SK-N-MC (cell line): ENCODE data around the gene PANK1.

ENCODE experiments used
- DNase-seq: peaks from one replicate; pipeline ENCODE4 v3.0.0-alpha.2; 2011; ENCODE audit warnings: low read depth, low spot score
- H3K27ac ChIP-seq: fragments of 200-600 bp; sonication (generic); 2 replicates; pipeline ENCODE4 v1.5.1; 2016; ENCODE audit warnings: mixed run types
- H3K36me3 ChIP-seq: fragments of 200-600 bp; sonication (generic); 2 replicates; pipeline ENCODE4 v1.6.1; 2017; ENCODE audit warnings: antibody characterized with exemption, low read length, mixed read lengths; ENCODE audit not compliant: insufficient read depth
- H3K4me3 ChIP-seq: fragments of 200-600 bp; sonication (generic); 2 replicates; pipeline ENCODE4 v1.5.1; 2016
- H3K9ac ChIP-seq: fragments of 200-600 bp; sonication (generic); 2 replicates; pipeline ENCODE4 v1.8.0; 2017; ENCODE audit warnings: mixed run types, mixed read lengths; ENCODE audit not compliant: insufficient read length
- H3K9me3 ChIP-seq: fragments of 200-600 bp; sonication (generic); 2 replicates; pipeline ENCODE4 v1.6.1; 2017; ENCODE audit warnings: low read depth, mild to moderate bottlenecking, antibody characterized with exemption, low read length, moderate library complexity, mixed read lengths
- EZH2 ChIP-seq: fragments of 200-600 bp; sonication (generic); IDR thresholded peaks from one replicate; pipeline ENCODE4 v1.6.1; 2017; ENCODE audit warnings: antibody characterized with exemption
- FOXP2 ChIP-seq: optimal IDR thresholded peaks from 2 replicates; pipeline ENCODE3; 2011; ENCODE audit warnings: mild to moderate bottlenecking, moderate library complexity; ENCODE audit not compliant: insufficient read depth; ENCODE audit errors: extremely low read length, control extremely low read depth
- POLR2AphosphoS5 ChIP-seq: IDR thresholded peaks from 2 replicates; pipeline ENCODE4 v1.6.1; 2012; ENCODE audit warnings: mild to moderate bottlenecking, low read depth, low read length, borderline replicate concordance

The PANK1 gene

GRCh38 chr10:89644967-89645741, at the start of gene PANK1:
Gene PANK1, minus strand, starts transcription at chr10:89645242. Its CDS starts 351 bp downstream, at chr10:89644891.
- Histone ChIP-seq H3K36me3 (no peaks in the 10 kb centered on the region), H3K9me3 (no peaks in the 10 kb centered on the region), H3K4me3 (peak within 1 kb of the TSS; percentile 85), H3K27ac (peak within 1 kb of the TSS; percentile 4; the same call in 1 of the 2 replicates), H3K9ac (peak within 1 kb of the TSS; percentile 62)
- TF ChIP-seq EZH2 (no peak), POLR2AphosphoS5 (peak; percentile 74; the same call in 1 of the 2 replicates)
- DNase-seq = no peak

- no peak for DNase-seq
- TF ChIP-seq FOXP2 = no peak
- no peak for TF ChIP-seq POLR2AphosphoS5
- no peak for TF ChIP-seq EZH2
- Histone ChIP-seq H3K9ac (no peak overlapping the region), H3K4me3 (no peak overlapping the region), H3K27ac (no peak overlapping the region), H3K9me3 (no peaks in the 10 kb centered on the region), H3K36me3 (no peaks in the 10 kb centered on the region)
Measured at GRCh38 chr10:89693176-89693575, 48.1 kb upstream of the PANK1 start.

GRCh38 chr10:89692416-89692815, 47.4 kb upstream of the PANK1 start:
- H3K9me3 ChIP-seq = no peaks in the 10 kb centered on the region
- no peak overlapping the region for H3K4me3 ChIP-seq
- no peak overlapping the region for H3K9ac ChIP-seq
- no peak overlapping the region for H3K27ac ChIP-seq
- TF ChIP-seq POLR2AphosphoS5 (no peak), FOXP2 (no peak), EZH2 (no peak)
- no peak for DNase-seq
- H3K36me3 ChIP-seq = no peaks in the 10 kb centered on the region

GRCh38 chr10:89690027-89690426, 45.0 kb upstream of the PANK1 start:
- Histone ChIP-seq H3K27ac (no peak overlapping the region), H3K36me3 (no peaks in the 10 kb centered on the region), H3K9ac (no peak overlapping the region), H3K4me3 (no peak overlapping the region), H3K9me3 (no peaks in the 10 kb centered on the region)
- DNase-seq = no peak
- TF ChIP-seq EZH2 (no peak), POLR2AphosphoS5 (no peak), FOXP2 (no peak)

- Histone ChIP-seq H3K9me3 (no peaks in the 10 kb centered on the region), H3K9ac (no peak overlapping the region), H3K27ac (no peak overlapping the region), H3K4me3 (no peak overlapping the region), H3K36me3 (no peaks in the 10 kb centered on the region)
- TF ChIP-seq FOXP2 = no peak
- TF ChIP-seq POLR2AphosphoS5 = no peak
- no peak for TF ChIP-seq EZH2
- DNase-seq = no peak
Measured at GRCh38 chr10:89685936-89686335, 40.9 kb upstream of the PANK1 start.

GRCh38 chr10:89684604-89685003, 39.6 kb upstream of the PANK1 start:
- H3K9me3 ChIP-seq = no peaks in the 10 kb centered on the region
- no peaks in the 10 kb centered on the region for H3K36me3 ChIP-seq
- no peak for TF ChIP-seq FOXP2
- no peak for TF ChIP-seq EZH2
- TF ChIP-seq POLR2AphosphoS5 = no peak
- H3K4me3 ChIP-seq = no peak overlapping the region
- no peak for DNase-seq
- no peak overlapping the region for H3K9ac ChIP-seq
- no peak overlapping the region for H3K27ac ChIP-seq

- H3K9ac ChIP-seq = no peak overlapping the region
- DNase-seq = no peak
- H3K27ac ChIP-seq = no peak overlapping the region
- H3K9me3 ChIP-seq = no peaks in the 10 kb centered on the region
- TF ChIP-seq FOXP2 = no peak
- TF ChIP-seq POLR2AphosphoS5 = no peak
- TF ChIP-seq EZH2 = no peak
- no peaks in the 10 kb centered on the region for H3K36me3 ChIP-seq
- no peak overlapping the region for H3K4me3 ChIP-seq
Measured at GRCh38 chr10:89683883-89684282, 38.8 kb upstream of the PANK1 start.

GRCh38 chr10:89679986-89680385, 34.9 kb upstream of the PANK1 start:
- Histone ChIP-seq H3K27ac (no peak overlapping the region), H3K36me3 (no peaks in the 10 kb centered on the region), H3K4me3 (no peak overlapping the region), H3K9ac (no peak overlapping the region), H3K9me3 (no peaks in the 10 kb centered on the region)
- no peak for DNase-seq
- no peak for TF ChIP-seq EZH2
- no peak for TF ChIP-seq FOXP2
- TF ChIP-seq POLR2AphosphoS5 = no peak
